HEK293 (cell line): ENCODE data around the gene PPM1G.

Experiments
- EGR2 ChIP-seq: fragments of 450-650 bp; formaldehyde crosslinking; IDR thresholded peaks from 2 replicates; pipeline ENCODE4 v1.5.1; 2016; ENCODE audit warnings: low read depth, missing biosample characterization, missing genetic modification characterization
- GLIS2 ChIP-seq: fragments of 450-650 bp; formaldehyde crosslinking; IDR thresholded peaks from 2 replicates; pipeline ENCODE4 v1.5.1; 2016; ENCODE audit warnings: missing biosample characterization, missing genetic modification characterization
- KLF8 ChIP-seq: fragments of 450-650 bp; formaldehyde crosslinking; IDR thresholded peaks from 2 replicates; pipeline ENCODE4 v1.5.1; 2016; ENCODE audit warnings: missing biosample characterization, missing genetic modification characterization
- OVOL3 ChIP-seq: fragments of 450-650 bp; formaldehyde crosslinking; IDR thresholded peaks from 2 replicates; pipeline ENCODE4 v1.5.1; 2016; ENCODE audit warnings: missing biosample characterization, missing genetic modification characterization
- REPIN1 ChIP-seq: fragments of 450-650 bp; formaldehyde crosslinking; IDR thresholded peaks from 2 replicates; pipeline ENCODE4 v1.5.1; 2017; ENCODE audit warnings: missing biosample characterization, missing genetic modification characterization, low read depth
- SP2 ChIP-seq: fragments of 450-650 bp; formaldehyde crosslinking; IDR thresholded peaks from 2 replicates; pipeline ENCODE4 v1.5.1; 2016; ENCODE audit warnings: missing biosample characterization, missing genetic modification characterization
- ZBTB1 ChIP-seq: fragments of 450-650 bp; formaldehyde crosslinking; IDR thresholded peaks from 2 replicates; pipeline ENCODE4 v1.5.1; 2016; ENCODE audit warnings: missing biosample characterization, missing genetic modification characterization
- ZBTB17 ChIP-seq: fragments of 450-650 bp; formaldehyde crosslinking; IDR thresholded peaks from 2 replicates; pipeline ENCODE4 v1.5.1; 2016; ENCODE audit warnings: missing biosample characterization, missing genetic modification characterization
- ZBTB48 ChIP-seq: fragments of 450-650 bp; formaldehyde crosslinking; IDR thresholded peaks from 2 replicates; pipeline ENCODE4 v1.5.1; 2016; ENCODE audit warnings: missing biosample characterization, missing genetic modification characterization
- ZFP3 ChIP-seq: fragments of 450-650 bp; formaldehyde crosslinking; IDR thresholded peaks from 2 replicates; pipeline ENCODE4 v1.5.1; 2016; ENCODE audit warnings: low read depth, missing biosample characterization, missing genetic modification characterization
- ZIC2 ChIP-seq: fragments of 450-650 bp; formaldehyde crosslinking; IDR thresholded peaks from 2 replicates; pipeline ENCODE4 v1.5.1; 2016; ENCODE audit warnings: missing biosample characterization, missing genetic modification characterization
- ZNF146 ChIP-seq: fragments of 450-650 bp; formaldehyde crosslinking; IDR thresholded peaks from 2 replicates; pipeline ENCODE4 v1.5.1; 2016; ENCODE audit warnings: missing biosample characterization, missing genetic modification characterization
- ZNF175 ChIP-seq: fragments of 450-650 bp; formaldehyde crosslinking; IDR thresholded peaks from 2 replicates; pipeline ENCODE4 v1.5.1; 2016; ENCODE audit warnings: missing biosample characterization, missing genetic modification characterization
- ZNF214 ChIP-seq: fragments of 450-650 bp; formaldehyde crosslinking; IDR thresholded peaks from 2 replicates; pipeline ENCODE4 v1.5.1; 2017; ENCODE audit warnings: missing biosample characterization, mild to moderate bottlenecking, missing genetic modification characterization, borderline replicate concordance
- ZNF350 ChIP-seq: fragments of 450-650 bp; formaldehyde crosslinking; IDR thresholded peaks from 2 replicates; pipeline ENCODE4 v1.5.0; 2017; ENCODE audit warnings: missing biosample characterization, mild to moderate bottlenecking, missing genetic modification characterization
- ZNF404 ChIP-seq: fragments of 450-650 bp; formaldehyde crosslinking; IDR thresholded peaks from 2 replicates; pipeline ENCODE4 v1.5.1; 2017; ENCODE audit warnings: missing biosample characterization, missing genetic modification characterization
- ZNF433 ChIP-seq: fragments of 450-650 bp; formaldehyde crosslinking; IDR thresholded peaks from 2 replicates; pipeline ENCODE4 v1.5.1; 2016; ENCODE audit warnings: missing biosample characterization, missing genetic modification characterization, low read depth
- ZNF514 ChIP-seq: fragments of 450-650 bp; formaldehyde crosslinking; IDR thresholded peaks from 2 replicates; pipeline ENCODE4 v1.5.1; 2016; ENCODE audit warnings: missing biosample characterization, missing genetic modification characterization
- ZNF555 ChIP-seq: fragments of 450-650 bp; formaldehyde crosslinking; conservative IDR thresholded peaks from 2 replicates; pipeline ENCODE4 v1.5.1; 2017; ENCODE audit warnings: missing biosample characterization, mild to moderate bottlenecking, missing genetic modification characterization, inconsistent platforms
- ZNF558 ChIP-seq: fragments of 450-650 bp; formaldehyde crosslinking; IDR thresholded peaks from 2 replicates; pipeline ENCODE4 v1.5.1; 2016; ENCODE audit warnings: missing biosample characterization, missing genetic modification characterization
- ZNF585B ChIP-seq: fragments of 450-650 bp; formaldehyde crosslinking; IDR thresholded peaks from 2 replicates; pipeline ENCODE4 v1.5.1; 2016; ENCODE audit warnings: missing biosample characterization, missing genetic modification characterization
- ZNF600 ChIP-seq: fragments of 450-650 bp; formaldehyde crosslinking; IDR thresholded peaks from 2 replicates; pipeline ENCODE4 v1.5.1; 2016; ENCODE audit warnings: missing biosample characterization, missing genetic modification characterization
- ZNF654 ChIP-seq: fragments of 450-650 bp; formaldehyde crosslinking; IDR thresholded peaks from 2 replicates; pipeline ENCODE4 v1.5.1; 2016; ENCODE audit warnings: low read depth, missing biosample characterization, missing genetic modification characterization
- ZNF76 ChIP-seq: fragments of 450-650 bp; formaldehyde crosslinking; IDR thresholded peaks from 2 replicates; pipeline ENCODE4; 2016; ENCODE audit warnings: low read depth, missing biosample characterization, missing genetic modification characterization, borderline replicate concordance
- ZNF792 ChIP-seq: fragments of 450-650 bp; formaldehyde crosslinking; IDR thresholded peaks from 2 replicates; pipeline ENCODE4 v1.5.1; 2016; ENCODE audit warnings: missing biosample characterization, missing genetic modification characterization
- TF ChIP-seq, protein P1 (sequence below): IDR thresholded peaks from 2 replicates; pipeline ENCODE4 v1.6.1; 2011; ENCODE audit warnings: mild to moderate bottlenecking, low read depth, low read length, borderline replicate concordance
- TF ChIP-seq, protein P2 (sequence below): fragments of 450-650 bp; formaldehyde crosslinking; IDR thresholded peaks from 2 replicates; pipeline ENCODE4 v1.5.1; 2016; ENCODE audit warnings: missing biosample characterization, missing genetic modification characterization
- TF ChIP-seq, protein P3 (sequence below): fragments of 450-650 bp; formaldehyde crosslinking; IDR thresholded peaks from 2 replicates; pipeline ENCODE4 v1.5.1; 2016; ENCODE audit warnings: missing biosample characterization, missing genetic modification characterization
- TF ChIP-seq, protein P4 (sequence below): fragments of 450-650 bp; IDR thresholded peaks from 2 replicates; pipeline ENCODE4 v1.5.1; 2018; ENCODE audit warnings: missing biosample characterization, mild to moderate bottlenecking, missing genetic modification characterization
- TF ChIP-seq, protein P5 (sequence below): fragments of 450-650 bp; formaldehyde crosslinking; IDR thresholded peaks from 2 replicates; pipeline ENCODE4 v1.5.1; 2016; ENCODE audit warnings: missing biosample characterization, missing genetic modification characterization

The PPM1G gene

DNA sequence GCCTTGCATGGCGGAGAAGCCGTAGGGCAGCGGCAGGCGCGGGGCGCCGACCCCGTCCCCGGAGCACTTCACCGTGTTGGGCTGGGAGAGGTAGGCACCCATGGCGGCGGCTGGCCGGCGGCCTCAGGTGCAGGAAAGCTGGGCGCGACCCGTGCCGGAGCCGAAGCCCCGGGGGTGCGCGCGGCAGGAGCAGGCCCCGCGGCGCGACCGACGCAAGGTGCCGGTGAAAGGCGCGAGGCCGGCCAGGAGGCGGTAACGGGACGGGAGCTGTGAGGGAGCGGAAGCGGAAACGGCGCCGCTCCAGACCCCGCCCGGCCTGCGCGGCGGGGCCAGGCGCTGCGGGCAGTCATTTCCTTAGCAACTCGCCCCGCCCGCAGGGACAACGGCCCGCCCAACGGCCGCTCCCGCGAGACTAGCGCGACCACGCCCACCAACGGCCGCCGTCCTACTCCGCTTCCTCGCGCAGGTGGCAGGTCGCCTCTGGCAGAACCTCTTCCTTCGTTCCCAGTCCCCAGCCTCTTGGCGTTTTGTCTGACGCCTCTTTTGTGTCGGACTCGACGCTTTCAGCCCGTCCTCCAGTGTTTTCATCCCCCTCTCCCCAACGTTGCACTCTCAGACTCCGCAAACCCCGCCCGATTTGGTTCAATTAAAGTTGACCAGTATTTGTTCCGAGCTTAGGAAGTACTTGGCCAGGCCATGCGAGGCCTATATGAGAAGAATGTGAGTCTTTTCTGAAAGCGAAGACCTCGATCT lies at the start of gene PPM1G (continued):
- TF ChIP-seq ZFP3 (tag by site-specific recombination) (no peak), REPIN1 (tag by site-specific recombination) (no peak), SP2 (tag by site-specific recombination) (peak; percentile 89), ZNF76 (tag by site-specific recombination) (no peak; the same call in 1 of the 2 replicates), ZNF600 (tag by site-specific recombination) (peak; percentile 80), ZBTB17 (peak; percentile 81), ZBTB48 (no peak), ZNF175 (tag by site-specific recombination) (no peak), ZNF792 (tag by site-specific recombination) (no peak), ZNF404 (tag by site-specific recombination) (no peak), ZBTB1 (tag by site-specific recombination) (no peak), ZNF654 (tag by site-specific recombination) (no peak), ZNF350 (tag by site-specific recombination) (no peak), KLF8 (tag by site-specific recombination) (peak; percentile 92), OVOL3 (tag by site-specific recombination) (no peak), ZNF514 (tag by site-specific recombination) (no peak), EGR2 (no peak), ZNF146 (tag by site-specific recombination) (no peak), ZIC2 (peak; percentile 50), ZNF433 (tag by site-specific recombination) (no peak), ZNF214 (tag by site-specific recombination) (no peak), ZNF585B (tag by site-specific recombination) (no peak), ZNF558 (tag by site-specific recombination) (no peak), GLIS2 (no peak; the same call in 1 of the 2 replicates), ZNF555 (tag by site-specific recombination) (no peak)
- TF ChIP-seq, protein P1, sequence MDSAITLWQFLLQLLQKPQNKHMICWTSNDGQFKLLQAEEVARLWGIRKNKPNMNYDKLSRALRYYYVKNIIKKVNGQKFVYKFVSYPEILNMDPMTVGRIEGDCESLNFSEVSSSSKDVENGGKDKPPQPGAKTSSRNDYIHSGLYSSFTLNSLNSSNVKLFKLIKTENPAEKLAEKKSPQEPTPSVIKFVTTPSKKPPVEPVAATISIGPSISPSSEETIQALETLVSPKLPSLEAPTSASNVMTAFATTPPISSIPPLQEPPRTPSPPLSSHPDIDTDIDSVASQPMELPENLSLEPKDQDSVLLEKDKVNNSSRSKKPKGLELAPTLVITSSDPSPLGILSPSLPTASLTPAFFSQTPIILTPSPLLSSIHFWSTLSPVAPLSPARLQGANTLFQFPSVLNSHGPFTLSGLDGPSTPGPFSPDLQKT = no peak
- TF ChIP-seq, protein P2, sequence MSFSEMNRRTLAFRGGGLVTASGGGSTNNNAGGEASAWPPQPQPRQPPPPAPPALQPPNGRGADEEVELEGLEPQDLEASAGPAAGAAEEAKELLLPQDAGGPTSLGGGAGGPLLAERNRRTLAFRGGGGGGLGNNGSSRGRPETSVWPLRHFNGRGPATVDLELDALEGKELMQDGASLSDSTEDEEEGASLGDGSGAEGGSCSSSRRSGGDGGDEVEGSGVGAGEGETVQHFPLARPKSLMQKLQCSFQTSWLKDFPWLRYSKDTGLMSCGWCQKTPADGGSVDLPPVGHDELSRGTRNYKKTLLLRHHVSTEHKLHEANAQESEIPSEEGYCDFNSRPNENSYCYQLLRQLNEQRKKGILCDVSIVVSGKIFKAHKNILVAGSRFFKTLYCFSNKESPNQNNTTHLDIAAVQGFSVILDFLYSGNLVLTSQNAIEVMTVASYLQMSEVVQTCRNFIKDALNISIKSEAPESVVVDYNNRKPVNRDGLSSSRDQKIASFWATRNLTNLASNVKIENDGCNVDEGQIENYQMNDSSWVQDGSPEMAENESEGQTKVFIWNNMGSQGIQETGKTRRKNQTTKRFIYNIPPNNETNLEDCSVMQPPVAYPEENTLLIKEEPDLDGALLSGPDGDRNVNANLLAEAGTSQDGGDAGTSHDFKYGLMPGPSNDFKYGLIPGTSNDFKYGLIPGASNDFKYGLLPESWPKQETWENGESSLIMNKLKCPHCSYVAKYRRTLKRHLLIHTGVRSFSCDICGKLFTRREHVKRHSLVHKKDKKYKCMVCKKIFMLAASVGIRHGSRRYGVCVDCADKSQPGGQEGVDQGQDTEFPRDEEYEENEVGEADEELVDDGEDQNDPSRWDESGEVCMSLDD (tag by site-specific recombination) = no peak
- TF ChIP-seq, protein P3, sequence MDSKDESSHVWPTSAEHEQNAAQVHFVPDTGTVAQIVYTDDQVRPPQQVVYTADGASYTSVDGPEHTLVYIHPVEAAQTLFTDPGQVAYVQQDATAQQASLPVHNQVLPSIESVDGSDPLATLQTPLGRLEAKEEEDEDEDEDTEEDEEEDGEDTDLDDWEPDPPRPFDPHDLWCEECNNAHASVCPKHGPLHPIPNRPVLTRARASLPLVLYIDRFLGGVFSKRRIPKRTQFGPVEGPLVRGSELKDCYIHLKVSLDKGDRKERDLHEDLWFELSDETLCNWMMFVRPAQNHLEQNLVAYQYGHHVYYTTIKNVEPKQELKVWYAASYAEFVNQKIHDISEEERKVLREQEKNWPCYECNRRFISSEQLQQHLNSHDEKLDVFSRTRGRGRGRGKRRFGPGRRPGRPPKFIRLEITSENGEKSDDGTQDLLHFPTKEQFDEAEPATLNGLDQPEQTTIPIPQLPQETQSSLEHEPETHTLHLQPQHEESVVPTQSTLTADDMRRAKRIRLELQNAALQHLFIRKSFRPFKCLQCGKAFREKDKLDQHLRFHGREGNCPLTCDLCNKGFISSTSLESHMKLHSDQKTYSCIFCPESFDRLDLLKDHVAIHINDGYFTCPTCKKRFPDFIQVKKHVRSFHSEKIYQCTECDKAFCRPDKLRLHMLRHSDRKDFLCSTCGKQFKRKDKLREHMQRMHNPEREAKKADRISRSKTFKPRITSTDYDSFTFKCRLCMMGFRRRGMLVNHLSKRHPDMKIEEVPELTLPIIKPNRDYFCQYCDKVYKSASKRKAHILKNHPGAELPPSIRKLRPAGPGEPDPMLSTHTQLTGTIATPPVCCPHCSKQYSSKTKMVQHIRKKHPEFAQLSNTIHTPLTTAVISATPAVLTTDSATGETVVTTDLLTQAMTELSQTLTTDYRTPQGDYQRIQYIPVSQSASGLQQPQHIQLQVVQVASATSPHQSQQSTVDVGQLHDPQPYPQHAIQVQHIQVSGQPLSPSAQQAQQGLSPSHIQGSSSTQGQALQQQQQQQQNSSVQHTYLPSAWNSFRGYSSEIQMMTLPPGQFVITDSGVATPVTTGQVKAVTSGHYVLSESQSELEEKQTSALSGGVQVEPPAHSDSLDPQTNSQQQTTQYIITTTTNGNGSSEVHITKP (tag by site-specific recombination) = peak; percentile 62
- TF ChIP-seq, protein P4, sequence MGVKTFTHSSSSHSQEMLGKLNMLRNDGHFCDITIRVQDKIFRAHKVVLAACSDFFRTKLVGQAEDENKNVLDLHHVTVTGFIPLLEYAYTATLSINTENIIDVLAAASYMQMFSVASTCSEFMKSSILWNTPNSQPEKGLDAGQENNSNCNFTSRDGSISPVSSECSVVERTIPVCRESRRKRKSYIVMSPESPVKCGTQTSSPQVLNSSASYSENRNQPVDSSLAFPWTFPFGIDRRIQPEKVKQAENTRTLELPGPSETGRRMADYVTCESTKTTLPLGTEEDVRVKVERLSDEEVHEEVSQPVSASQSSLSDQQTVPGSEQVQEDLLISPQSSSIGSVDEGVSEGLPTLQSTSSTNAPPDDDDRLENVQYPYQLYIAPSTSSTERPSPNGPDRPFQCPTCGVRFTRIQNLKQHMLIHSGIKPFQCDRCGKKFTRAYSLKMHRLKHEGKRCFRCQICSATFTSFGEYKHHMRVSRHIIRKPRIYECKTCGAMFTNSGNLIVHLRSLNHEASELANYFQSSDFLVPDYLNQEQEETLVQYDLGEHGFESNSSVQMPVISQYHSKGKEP = no peak
- TF ChIP-seq, protein P5, sequence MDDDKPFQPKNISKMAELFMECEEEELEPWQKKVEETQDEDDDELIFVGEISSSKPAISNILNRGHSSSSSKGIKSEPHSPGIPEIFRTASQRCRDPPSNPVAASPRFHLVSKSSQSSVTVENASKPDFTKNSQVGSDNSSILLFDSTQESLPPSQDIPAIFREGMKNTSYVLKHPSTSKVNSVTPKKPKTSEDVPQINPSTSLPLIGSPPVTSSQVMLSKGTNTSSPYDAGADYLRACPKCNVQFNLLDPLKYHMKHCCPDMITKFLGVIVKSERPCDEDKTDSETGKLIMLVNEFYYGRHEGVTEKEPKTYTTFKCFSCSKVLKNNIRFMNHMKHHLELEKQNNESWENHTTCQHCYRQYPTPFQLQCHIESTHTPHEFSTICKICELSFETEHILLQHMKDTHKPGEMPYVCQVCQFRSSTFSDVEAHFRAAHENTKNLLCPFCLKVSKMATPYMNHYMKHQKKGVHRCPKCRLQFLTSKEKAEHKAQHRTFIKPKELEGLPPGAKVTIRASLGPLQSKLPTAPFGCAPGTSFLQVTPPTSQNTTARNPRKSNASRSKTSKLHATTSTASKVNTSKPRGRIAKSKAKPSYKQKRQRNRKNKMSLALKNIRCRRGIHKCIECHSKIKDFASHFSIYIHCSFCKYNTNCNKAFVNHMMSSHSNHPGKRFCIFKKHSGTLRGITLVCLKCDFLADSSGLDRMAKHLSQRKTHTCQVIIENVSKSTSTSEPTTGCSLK (tag by site-specific recombination) = no peak
